ENCODE measurements around the gene ADAM15.

The ADAM15 gene

DNA sequence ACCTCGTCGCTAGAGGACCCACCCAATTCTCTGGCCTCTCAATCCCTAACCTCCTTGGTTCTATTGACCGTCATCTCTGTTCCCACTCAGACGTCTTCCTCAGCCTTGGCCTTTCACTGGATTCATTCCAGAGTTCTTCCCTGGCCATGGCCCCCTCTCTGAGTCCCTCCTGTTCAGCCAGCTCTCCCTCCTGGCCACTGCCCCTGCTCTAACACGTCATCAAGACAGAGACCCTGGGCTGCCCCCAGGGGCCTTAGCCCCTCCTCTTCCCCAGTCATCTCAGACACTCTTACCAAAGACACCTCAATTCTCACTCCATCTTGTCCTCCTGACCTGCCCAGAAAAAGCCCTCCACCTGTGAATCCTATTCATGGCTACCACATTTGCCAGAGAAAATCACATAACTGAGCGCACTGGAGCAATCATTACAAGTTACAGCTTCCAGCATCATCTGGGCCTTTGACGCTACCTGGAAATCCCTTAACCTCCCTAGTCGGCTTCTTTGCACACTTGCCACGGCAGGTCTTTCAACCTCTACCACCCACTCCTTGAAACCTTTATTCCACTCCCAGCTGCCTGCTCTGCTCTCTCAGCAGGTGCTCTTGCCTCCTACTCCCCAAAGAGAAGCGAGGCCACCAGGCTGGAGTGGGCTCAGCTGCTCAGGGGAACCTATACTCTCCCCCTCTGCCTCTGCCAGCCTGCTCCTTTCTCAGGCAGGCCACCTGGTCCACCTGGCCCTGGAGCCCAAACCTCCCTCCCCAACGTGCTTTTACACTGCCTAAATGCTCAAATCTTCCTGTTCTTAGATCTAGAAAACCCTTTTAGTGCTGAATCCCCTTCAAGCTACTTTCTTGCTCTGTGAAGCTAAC lies 31.5 kb upstream of the ADAM15 start:
- peak overlapping the region; percentile 88 for H3K27ac Mint-ChIP-seq
- H3K4me3 Mint-ChIP-seq, result peak overlapping the region; percentile 19
- H3K27me3 Mint-ChIP-seq, result no peaks in the 10 kb centered on the region
- peaks cover 7% of the 10 kb centered on the region for H3K36me3 Mint-ChIP-seq
- peaks cover 56% of the 10 kb centered on the region for H3K4me1 Mint-ChIP-seq
- ATAC-seq, result no peak
- no peaks in the 10 kb centered on the region for H3K9me3 Mint-ChIP-seq

DNA sequence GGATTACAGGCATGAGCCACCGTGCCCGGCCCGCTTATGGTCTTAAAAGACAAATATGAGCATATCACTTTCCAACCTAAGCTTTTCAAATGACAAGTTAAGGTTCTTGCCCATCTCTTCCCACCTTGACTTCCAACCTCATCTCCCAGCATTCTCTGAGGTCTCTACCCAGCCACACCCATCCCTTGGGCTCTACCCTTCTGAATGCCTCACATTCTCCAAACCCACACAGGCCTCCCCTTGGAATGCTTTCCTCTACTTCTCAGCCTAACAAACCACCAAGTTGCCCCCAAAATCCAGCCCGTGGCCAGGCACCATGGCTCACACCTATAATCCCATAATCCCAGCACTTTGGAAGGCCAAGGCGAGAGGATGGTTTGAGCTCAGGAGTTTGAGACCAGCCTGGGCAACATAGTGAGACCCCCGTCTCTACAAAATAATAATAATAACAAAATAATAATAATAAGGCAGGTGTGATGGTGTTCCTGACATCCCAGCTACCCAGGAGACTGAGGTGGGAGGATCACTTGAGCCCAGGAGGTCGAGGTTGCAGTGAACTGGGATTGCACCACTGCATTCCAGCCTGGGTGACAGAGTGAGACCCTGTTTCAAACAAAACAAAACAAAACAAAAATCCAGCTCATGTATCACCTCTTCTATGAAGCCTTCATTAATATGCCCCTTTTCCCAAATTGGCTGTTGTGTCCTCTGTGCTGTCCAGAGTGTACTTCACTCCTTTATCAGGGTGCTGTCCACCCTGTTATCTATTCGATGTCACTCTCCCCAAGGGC lies 28.8 kb upstream of the ADAM15 start:
- Mint-ChIP-seq H3K27ac (peak overlapping the region; percentile 70), H3K4me1 (peaks cover 35% of the 10 kb centered on the region), H3K36me3 (peaks cover 7% of the 10 kb centered on the region), H3K9me3 (no peaks in the 10 kb centered on the region), H3K27me3 (no peaks in the 10 kb centered on the region), H3K4me3 (no peak overlapping the region)
- ATAC-seq, result no peak

DNA sequence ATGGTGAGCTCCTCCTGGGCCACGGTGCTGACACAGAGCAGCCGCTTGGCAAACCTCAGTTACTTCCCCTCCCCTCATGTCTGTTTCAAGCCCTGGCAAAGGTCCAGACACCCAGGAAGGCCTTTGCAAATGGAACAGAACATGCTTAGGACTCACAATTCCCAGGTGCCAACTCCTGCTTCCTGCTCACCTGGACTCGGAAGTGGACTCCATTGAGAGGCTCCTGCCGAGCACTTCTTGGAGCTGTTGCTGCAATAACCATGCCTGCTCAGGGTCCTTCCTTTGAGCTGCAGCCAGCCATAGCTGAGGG lies 28.2 kb upstream of the ADAM15 start:
- Mint-ChIP-seq H3K9me3 (no peaks in the 10 kb centered on the region), H3K27me3 (no peaks in the 10 kb centered on the region), H3K4me1 (peaks cover 30% of the 10 kb centered on the region), H3K36me3 (peaks cover 7% of the 10 kb centered on the region), H3K27ac (no peak overlapping the region), H3K4me3 (no peak overlapping the region)
- ATAC-seq, result no peak

DNA sequence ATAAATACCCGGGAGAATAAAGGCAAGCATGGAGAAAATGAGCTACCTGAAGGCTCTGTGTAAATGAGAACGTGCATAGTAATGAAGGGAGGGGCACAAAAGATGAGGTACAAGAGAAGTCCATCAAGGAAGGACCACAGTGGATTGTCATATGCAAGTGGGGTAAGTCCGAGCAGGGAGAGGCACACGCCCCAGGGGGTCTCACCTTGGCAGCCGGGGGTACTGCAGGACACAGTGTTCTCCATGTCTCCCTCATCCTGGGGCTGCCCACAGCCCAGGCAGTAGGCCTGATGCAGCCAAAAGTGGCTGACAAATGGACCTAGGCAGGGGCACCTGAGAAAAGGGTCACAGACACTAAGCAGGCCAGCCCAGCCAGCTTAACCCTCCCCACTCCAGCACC lies 27.5 kb upstream of the ADAM15 start:
- peaks cover 24% of the 10 kb centered on the region for H3K4me1 Mint-ChIP-seq
- H3K9me3 Mint-ChIP-seq, result no peaks in the 10 kb centered on the region
- ATAC-seq, result no peak
- no peaks in the 10 kb centered on the region for H3K27me3 Mint-ChIP-seq
- no peak overlapping the region for H3K27ac Mint-ChIP-seq
- no peak overlapping the region for H3K4me3 Mint-ChIP-seq
- peaks cover 7% of the 10 kb centered on the region for H3K36me3 Mint-ChIP-seq

DNA sequence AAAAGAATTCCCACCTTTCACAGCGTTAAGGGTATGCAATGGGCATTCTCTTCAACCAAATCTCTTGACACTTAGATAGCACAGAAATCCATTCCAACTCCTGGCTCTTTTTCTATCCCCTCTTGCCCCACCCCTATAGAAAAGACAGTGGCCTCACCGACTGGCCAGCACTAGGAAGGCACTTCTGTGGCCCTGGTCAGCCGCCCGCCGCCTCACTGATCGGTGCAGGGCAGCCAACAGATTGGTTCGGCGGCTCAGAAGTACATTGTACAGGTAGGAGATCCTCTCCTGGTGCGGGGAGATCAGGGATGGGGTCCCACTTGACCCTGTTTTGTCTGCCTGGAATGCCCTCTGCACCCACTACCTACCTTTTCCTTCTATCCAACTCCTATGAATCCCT lies 26.8 kb upstream of the ADAM15 start:
- peaks cover 23% of the 10 kb centered on the region for H3K4me1 Mint-ChIP-seq
- H3K27ac Mint-ChIP-seq, result no peak overlapping the region
- H3K36me3 Mint-ChIP-seq, result peaks cover 6% of the 10 kb centered on the region
- H3K9me3 Mint-ChIP-seq, result no peaks in the 10 kb centered on the region
- ATAC-seq, result no peak
- no peaks in the 10 kb centered on the region for H3K27me3 Mint-ChIP-seq
- H3K4me3 Mint-ChIP-seq, result no peak overlapping the region

DNA sequence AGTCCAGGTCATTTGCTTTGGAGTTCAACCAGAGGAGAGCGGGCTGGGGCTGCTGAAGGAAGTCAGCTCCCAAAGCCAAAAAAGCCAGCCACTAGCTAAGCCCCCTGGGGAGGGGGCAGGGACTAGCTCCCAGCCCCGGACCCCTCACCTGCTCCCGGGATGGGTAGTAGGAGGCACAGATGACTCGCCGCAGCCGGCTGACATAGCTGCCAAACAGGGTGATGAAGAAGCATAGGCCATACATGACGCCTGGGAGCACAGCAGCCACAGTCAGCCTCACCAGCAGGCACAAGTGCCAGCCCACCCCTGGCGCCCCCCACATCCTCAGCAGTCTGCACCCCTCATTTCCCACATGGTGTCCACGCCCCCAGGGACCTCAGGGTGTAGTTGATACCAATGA lies 25.0 kb upstream of the ADAM15 start:
- Mint-ChIP-seq H3K27ac (no peak overlapping the region), H3K27me3 (no peaks in the 10 kb centered on the region), H3K4me3 (no peak overlapping the region), H3K9me3 (no peaks in the 10 kb centered on the region), H3K36me3 (no peaks in the 10 kb centered on the region), H3K4me1 (peaks cover 12% of the 10 kb centered on the region)
- no peak for ATAC-seq

DNA sequence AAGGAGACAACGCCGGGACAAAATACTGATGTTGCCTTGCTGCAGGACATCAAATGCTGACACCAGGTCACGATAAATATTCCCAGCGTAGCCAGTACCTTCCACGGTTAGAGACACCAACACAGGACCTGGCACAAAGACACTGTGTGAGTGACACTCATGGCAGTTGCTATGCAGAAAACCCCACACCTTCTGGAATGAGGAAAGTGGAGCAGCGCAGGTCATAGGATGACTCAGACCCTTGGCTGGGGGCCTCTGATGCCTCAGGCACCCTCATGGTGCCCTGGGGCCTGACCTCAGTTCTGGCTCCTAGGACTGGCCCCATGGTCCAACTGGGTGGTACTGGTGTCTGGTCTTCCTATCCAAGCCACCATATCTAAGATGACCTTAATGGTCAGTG lies 24.5 kb upstream of the ADAM15 start:
- Mint-ChIP-seq H3K27me3 (no peaks in the 10 kb centered on the region), H3K36me3 (no peaks in the 10 kb centered on the region), H3K27ac (no peak overlapping the region), H3K4me3 (no peak overlapping the region), H3K9me3 (no peaks in the 10 kb centered on the region), H3K4me1 (peaks cover 8% of the 10 kb centered on the region)
- no peak for ATAC-seq

DNA sequence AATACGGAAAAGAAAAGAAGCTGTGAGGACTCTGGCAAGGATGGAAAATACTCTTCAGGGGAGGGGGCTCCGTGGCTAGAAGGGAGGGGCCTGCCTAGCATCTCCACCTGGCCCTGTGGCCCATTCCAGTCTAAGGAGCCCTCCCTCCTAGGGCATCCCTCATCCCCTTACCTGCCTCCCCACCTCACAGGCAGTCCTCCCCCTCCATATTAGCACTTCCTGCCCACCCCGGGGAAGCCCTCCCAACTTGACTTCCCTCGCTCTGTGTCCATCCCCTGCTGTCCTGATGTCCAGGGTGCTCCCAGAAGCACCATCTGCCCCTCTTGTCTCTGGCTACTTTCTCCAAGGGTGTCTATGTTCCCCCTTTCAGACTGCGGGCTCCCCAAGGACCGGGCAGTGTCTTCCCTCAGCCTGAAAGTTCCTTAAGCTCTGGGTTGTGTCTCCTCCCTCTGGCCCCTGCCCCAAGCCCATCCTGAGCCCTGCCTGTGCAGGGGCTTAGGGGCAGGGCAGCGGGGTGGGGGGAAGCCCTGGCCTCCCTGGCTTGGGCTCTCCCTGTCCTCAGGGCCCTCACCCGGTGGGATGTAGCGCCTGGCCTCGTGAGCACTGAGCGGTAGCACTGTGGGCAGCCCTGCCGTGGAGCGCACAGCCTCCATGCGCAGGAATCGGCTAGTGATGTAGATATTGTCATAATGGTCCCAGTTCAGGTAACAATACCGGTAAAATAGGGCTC lies 21.4 kb upstream of the ADAM15 start:
- H3K27me3 Mint-ChIP-seq, result peaks cover 17% of the 10 kb centered on the region

DNA sequence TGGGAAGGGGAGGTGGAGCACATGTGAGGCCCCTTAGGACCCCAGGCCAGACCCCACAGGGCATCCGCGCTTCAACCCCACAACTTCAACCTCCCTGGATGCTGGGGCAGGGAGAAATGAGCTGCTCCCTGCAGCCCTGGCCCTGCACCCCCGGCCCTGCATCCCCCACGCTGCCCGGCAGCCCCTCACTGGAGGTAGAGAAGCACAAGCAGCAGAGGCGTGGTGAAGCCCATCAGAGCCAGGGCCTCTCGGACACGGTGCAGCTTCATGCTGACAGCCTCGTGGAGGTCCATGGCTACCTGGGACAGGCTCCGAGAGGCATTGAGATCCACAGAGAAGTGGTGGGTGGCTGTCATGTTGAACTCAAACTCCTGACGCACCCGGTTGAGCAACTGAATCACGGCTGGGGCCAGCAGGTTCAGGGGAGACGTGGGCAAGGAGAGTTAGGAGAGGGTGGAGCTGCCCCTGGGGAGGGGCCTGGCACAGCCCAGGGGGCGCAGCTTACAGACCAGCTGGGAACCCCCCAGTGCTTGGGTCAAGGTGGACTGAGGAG lies 20.8 kb upstream of the ADAM15 start:
- no peak overlapping the region for H3K4me3 Mint-ChIP-seq
- H3K4me1 Mint-ChIP-seq, result peaks cover 6% of the 10 kb centered on the region

More for the DNA sequence above, 21.4 kb upstream of the ADAM15 start:
- H3K27ac Mint-ChIP-seq, result no peak overlapping the region
- no peaks in the 10 kb centered on the region for H3K9me3 Mint-ChIP-seq
- peaks cover 6% of the 10 kb centered on the region for H3K4me1 Mint-ChIP-seq
- H3K4me3 Mint-ChIP-seq, result no peak overlapping the region
- no peaks in the 10 kb centered on the region for H3K36me3 Mint-ChIP-seq
- no peak for ATAC-seq

DNA sequence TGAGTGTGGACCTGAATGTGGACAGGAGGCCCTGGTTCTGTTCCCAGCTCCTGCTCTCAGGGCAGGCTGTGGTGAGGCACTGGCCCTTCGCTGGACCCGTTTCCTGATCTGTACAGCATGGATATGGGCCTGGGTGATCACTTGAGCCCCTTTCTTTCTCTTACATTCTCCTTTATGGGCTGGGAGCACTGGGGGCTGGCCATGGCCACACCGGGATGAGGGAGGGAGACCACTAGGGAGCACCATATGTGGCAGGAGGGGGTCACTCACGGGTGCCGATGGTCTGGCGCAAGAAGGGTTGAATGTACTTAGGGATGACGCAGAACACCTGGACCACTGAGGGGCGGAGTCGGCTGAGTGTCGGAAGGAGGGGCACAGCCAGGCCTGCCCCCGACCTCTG lies 20.2 kb upstream of the ADAM15 start:
- Mint-ChIP-seq H3K9me3 (no peaks in the 10 kb centered on the region), H3K4me1 (peaks cover 6% of the 10 kb centered on the region), H3K36me3 (no peaks in the 10 kb centered on the region), H3K27ac (no peak overlapping the region), H3K27me3 (peaks cover 24% of the 10 kb centered on the region), H3K4me3 (no peak overlapping the region)
- ATAC-seq, result no peak

More for the DNA sequence above, 20.8 kb upstream of the ADAM15 start:
- H3K36me3 Mint-ChIP-seq, result no peaks in the 10 kb centered on the region
- no peaks in the 10 kb centered on the region for H3K9me3 Mint-ChIP-seq
- H3K27ac Mint-ChIP-seq, result no peak overlapping the region
- peaks cover 24% of the 10 kb centered on the region for H3K27me3 Mint-ChIP-seq
- ATAC-seq, result no peak

DNA sequence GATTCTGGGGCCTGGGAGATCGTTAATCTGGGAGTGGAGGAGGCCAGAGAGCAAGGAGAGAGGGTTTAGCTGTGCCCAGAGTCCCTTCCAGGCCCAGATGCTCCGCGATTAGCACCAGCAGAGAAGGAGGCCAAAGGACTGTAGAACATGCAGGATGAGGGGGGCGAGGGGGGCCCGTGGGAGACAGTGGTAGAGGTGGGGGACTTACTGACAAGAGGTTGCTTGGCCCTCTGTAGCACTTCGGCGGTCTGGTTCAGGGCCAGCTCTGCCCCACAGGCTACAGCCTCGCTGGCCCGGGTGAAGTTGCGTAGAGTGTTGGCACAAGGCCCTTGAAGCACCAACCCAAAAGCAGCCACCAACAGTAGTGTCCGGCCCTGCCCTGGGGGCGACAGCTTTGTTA lies 18.2 kb upstream of the ADAM15 start:
- Mint-ChIP-seq H3K27ac (no peak overlapping the region), H3K4me1 (peaks cover 6% of the 10 kb centered on the region), H3K4me3 (no peak overlapping the region), H3K36me3 (no peaks in the 10 kb centered on the region), H3K9me3 (no peaks in the 10 kb centered on the region), H3K27me3 (peaks cover 28% of the 10 kb centered on the region)
- ATAC-seq, result no peak

DNA sequence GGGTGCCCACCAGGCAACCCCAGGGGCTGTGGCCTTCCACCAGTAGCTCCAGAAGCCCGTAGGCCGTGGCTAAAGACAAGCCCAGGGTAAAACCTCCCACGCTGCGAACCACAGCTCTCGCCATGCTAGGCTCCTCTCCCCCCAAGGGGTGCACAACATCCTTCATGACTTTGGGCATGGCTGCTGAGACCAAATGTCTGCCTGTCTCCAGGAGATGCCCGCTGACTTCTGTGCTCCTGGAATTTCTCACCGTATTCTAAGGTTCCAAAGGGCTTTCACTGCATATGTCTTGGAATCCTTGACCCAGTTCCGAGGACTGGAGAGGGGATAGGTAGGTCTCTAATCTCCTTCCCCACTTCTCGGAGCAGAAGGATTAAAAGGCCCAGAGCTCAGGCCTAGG lies 17.6 kb upstream of the ADAM15 start, which contains the start of the genes DCST1 and DCST2:
TSS of gene DCST1 (plus strand) at position 301 of the 400 bp plus-strand sequence. CDS start 213 bp downstream, outside the sequence.
TSS of gene DCST2 (minus strand) at position 258 of the 400 bp plus-strand sequence. CDS start at position 178, 80 bp downstream.
- ATAC-seq, result no peak

DNA sequence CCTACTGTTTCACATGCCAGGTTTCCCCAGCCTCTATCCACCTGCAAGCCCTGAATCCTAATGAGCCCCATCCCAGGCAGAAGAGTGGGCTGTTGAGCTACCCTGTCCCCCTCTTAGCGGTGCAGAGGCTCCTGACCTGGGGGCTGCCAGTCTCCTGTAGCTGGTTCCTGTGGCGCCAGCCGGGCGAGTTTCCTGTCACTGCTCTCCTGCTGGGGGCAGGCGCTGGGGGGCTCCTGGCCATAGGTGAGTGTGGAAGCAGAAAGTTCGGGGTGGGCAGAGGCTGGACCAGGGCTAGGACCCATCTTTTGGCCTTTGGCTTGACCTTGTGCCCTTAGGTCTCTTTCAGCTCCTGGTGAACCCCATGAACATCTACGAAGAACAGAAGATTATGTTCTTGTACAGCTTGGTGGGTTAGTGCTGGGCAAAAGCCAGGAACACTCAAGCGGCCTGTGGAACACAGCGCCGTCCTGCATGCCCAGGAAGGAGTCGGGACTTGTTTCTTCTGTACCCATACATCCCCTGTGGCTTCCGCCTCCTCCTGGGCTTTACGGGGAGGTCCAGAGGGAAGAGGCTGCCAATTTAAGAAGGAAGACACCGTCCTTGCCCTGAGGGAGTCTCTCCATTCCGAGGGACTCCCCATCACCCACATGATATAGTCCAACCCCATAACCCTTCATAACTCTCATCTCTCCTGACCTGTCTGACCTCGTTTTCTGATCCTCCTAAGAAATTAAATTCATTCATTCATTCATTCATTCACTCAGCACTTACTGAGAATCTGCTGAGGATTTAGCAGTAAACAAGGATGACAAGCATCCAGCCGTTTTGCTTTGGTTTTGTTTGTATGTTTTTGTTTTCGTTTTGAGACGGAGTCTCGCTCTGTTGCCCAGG lies 16.6 kb upstream of the ADAM15 start:
- H3K36me3 Mint-ChIP-seq, result no peaks in the 10 kb centered on the region
- no peak overlapping the region for H3K27ac Mint-ChIP-seq
- peaks cover 44% of the 10 kb centered on the region for H3K27me3 Mint-ChIP-seq
- H3K4me3 Mint-ChIP-seq, result no peak overlapping the region
- ATAC-seq, result no peak
- no peaks in the 10 kb centered on the region for H3K4me1 Mint-ChIP-seq
- no peaks in the 10 kb centered on the region for H3K9me3 Mint-ChIP-seq

More for the DNA sequence above, 17.6 kb upstream of the ADAM15 start, which contains the start of the genes DCST1 and DCST2:
- Mint-ChIP-seq H3K9me3 (no peaks in the 10 kb centered on the region), H3K27me3 (peaks cover 34% of the 10 kb centered on the region), H3K27ac (no peak within 1 kb of the TSS), H3K4me1 (peaks cover 6% of the 10 kb centered on the region), H3K4me3 (no peak within 1 kb of the TSS), H3K36me3 (no peaks in the 10 kb centered on the region)

DNA sequence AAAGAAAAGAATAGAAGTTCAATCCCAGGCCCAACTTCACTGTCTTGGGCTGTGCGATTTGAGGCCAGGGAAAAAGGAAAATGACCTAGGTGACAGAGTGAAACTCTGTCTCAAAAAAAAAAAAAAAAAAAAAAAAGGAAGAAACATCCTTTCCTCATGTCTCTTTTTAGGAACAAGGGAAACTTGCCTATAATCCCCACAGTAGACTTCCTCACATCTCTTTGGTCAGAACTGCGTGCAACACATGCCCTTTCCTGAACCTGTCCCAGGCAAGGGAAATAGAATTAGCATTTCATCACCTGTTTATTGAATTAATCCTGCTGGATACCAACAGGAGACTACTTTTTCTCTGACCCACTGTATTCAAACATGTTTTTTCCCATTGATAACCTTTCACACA lies 15.2 kb upstream of the ADAM15 start:
- no peak overlapping the region for H3K4me3 Mint-ChIP-seq
- no peaks in the 10 kb centered on the region for H3K4me1 Mint-ChIP-seq
- H3K9me3 Mint-ChIP-seq, result no peaks in the 10 kb centered on the region
- ATAC-seq, result no peak
- peaks cover 52% of the 10 kb centered on the region for H3K27me3 Mint-ChIP-seq
- H3K27ac Mint-ChIP-seq, result no peak overlapping the region
- H3K36me3 Mint-ChIP-seq, result no peaks in the 10 kb centered on the region

All from stimulated activated memory B cell treated with anti-CD40 and anti-IgM and Interleukin-4, amounts not matched to agents 10 μg/mL and 1 μg/mL and 100 μg/mL, for 72 hours (primary cell).